ENCODE results near the gene CEMIP.

Gene CEMIP

DNA sequence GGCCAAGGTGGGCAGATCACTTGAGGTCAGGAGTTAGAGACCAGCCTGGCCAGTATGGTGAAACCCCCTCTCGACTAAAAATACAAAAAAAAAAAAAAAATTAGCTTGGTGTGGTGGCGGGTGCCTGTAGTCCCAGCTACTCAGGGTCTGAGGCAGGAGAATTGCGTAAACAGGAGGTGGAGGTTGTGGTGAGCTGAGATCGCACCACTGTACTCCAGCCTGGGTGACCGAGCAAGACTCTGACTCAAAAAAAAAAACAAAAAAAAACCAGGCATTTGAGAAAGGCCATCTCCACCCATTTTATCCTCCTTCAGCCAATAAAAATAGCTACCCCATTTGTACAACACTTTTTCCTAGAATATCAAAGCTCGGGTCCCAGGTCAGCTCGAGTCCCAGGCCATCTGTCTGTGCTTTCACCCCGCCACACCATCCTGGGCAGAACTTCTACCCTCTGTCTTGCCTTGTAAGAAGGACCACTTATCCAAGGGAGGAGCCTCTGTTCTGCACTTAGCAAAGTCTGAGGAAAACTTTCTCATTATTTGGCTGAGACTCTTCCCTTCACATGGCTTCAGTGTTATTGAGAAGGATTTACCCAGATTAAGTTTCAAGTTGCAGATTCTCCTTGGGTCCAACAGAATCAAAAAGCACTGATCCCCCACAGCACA is 111.3 kb downstream of the CEMIP start:
- no peak for DNase-seq (ENCODE audit: low read depth)

DNA sequence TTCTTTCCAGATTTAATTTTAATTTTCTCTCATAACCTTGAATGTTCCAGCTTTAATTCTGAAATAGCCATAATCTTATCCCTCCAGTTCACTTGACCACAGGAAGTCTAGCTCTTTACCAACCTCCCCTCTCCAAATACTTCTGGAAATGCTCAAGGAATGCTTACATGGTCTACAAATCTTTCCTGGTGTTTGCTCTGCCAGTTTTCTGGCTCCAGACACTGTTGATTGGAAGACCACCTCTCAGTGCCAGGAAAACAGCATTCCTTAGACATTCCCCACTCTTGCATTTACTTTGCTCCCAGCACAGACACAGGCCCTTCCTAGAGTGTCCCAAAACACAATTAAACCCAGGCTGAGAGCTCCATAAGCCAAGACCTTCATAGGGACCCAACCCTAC is 111.8 kb downstream of the CEMIP start:
- DNase-seq (ENCODE audit: low read depth): no peak

DNA sequence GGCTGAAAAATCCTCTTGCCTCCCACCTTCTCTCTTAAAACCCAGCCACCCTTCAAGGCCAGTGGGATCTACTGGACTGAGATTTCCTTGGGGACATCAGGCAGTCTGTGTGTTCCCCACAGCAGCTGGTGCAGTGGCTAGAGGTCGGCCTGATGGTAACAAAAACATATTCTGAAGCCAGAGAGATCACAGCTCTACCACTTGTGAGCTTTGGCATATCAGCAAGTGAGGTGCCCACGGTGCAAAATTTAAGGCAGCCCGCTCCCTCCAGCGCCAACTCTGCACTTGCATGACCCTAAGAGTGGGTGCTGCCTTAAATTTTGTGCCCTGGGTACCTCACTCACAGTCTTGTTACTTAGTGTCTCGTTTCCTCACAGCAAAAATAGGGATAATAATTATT is 113.2 kb downstream of the CEMIP start:
- no peak for DNase-seq (ENCODE audit: low read depth)

DNA sequence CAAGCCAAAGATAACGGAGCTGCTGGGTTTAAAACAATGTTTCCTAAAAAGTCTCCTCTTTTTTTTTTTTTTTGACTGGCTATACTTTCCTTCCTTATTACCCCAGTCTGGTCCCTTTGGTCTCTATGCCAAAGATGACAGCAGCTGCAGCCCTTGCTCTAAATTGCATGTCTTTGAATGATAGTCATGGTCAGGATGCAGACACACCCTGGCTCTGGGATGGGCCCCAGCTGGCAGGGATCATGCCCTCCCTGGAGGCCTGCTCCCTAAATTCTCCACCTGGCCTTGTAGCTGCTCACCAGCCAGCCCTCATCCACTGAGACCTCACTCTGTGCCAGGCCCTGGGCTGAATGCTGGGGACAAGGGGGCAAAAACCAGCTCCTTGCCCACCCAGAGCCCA is 114.6 kb downstream of the CEMIP start:
- no peak for DNase-seq (ENCODE audit: low read depth)

DNA sequence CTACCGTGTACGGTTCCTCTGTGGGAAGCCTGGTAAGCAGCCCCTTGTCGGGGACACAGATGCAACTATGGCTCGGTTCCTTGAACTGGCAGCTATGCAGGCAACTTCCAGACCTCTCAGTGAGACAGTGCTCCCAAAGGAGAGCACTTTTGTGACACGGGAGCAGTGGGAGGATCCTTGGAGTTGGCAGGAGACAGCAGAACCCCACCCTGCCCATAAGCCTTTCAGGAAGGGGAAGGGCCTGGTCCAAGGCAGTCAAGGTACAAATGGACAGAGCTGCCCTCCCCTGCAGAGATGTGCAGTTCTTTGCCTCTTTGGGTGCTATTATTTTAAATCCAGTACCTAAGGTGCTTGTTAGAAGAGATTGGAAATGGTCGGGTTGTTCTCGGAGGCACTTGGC is 115.9 kb downstream of the CEMIP start:
- DNase-seq (ENCODE audit: low read depth): no peak

DNA sequence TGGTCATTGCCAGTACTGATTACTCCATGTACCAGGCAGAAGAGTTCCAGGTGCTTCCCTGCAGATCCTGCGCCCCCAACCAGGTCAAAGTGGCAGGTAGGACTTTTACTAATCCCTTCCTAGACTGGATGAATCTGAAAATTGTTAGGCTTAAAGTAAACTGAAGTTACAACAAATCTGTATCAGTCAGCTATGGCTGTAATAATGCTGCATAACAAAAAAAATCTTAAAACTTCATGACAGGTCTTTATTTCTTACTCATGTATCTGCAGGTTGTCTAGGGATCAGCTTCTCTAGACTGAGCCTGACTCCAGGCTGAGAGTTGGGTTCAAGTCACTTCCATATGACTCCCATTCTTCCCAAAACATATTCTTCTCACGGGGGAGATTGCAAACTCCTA is 116.8 kb downstream of the CEMIP start:
- no peak for DNase-seq (ENCODE audit: low read depth)

DNA sequence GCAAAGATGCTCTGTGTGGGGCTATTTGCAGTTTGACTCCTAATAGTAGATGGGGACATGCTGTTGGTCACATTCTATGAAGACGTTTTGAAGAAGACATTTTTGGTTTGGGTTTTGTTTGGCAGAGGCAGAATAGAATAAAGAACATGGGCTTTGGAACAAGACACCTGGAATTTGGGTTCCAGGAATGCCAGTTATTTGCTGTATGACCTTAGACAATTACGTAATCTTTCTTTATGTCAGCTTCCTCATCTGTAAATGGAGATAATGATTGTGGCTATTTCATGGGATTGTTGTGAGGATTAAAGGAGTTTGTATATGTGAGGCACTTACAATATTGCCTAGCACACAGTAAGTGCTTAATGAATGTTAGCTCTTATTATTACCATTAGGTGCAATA is 118.9 kb downstream of the CEMIP start:
- no peak for DNase-seq (ENCODE audit: low read depth)

DNA sequence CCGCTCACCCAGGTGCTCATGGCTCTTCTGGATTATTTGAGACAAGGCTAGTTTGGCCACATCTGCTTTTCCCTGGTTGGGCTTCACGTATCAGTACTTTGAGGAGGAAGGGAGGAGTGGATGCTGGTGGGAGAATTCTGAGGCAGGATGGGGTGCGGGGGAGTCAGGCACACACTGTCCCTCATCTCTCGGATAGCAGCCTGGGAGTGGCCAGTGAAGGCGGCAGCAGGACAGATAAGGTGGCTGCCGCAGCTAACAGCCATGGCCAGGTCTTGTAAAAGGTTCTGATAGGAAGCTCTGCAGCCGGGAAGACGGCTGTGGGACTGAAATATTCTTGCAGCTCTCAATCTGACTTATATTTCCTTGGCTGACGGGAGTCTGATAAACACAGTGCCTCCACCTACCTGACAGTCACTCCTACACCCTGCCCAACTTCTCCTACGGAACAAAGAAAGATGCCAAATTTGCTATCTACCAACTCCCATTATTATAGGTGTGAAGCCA is 123.2 kb downstream of the CEMIP start:
- DNase-seq (ENCODE audit: low read depth): no peak

DNA sequence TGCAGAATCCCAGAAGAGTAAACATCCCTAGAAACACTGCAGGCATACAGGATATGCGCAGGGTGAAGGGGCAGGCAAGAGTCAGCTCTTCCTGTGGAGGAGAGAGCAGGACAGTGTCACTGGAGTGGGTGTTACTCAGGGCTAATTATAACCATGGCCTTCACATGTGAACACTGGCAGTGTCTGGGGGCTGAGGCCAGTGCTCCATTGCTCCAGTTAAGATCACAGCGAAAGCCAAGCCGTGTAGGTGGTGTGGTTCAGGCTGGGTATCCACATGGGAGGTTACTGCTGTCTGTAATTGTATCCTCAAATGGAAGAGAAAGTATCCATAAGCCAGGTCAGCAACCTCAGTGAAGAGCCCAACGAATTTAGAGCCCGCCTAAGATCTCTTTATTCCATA is 125.8 kb downstream of the CEMIP start:
- DNase-seq (ENCODE audit: low read depth): no peak

DNA sequence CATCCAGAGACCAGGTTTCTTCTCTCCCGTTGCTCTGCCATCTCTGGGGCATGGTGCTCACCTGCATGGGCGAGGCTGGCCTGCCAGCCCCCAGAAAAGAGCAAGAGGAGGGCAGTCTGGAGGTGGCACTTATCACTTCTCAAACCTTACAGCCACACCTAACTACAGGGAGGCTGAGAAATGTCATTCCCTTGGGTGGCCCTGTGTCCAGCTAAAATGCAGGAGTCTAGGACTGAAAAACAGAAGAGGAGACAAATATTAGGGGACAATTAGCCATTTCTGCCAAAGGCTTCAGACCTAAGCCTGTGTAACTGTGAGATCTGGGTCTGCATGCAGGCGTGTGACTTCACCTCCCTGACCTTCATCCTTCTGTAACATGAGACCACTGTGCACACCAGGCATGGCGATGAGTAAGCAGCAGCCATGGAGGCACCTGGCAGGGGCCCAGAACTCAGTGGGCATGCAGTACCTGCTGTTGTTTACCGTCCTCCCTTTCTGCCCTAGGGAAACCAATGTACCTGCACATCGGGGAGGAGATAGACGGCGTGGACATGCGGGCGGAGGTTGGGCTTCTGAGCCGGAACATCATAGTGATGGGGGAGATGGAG is 127.1 kb downstream of the CEMIP start:
- DNase-seq (ENCODE audit: low read depth): no peak

DNA sequence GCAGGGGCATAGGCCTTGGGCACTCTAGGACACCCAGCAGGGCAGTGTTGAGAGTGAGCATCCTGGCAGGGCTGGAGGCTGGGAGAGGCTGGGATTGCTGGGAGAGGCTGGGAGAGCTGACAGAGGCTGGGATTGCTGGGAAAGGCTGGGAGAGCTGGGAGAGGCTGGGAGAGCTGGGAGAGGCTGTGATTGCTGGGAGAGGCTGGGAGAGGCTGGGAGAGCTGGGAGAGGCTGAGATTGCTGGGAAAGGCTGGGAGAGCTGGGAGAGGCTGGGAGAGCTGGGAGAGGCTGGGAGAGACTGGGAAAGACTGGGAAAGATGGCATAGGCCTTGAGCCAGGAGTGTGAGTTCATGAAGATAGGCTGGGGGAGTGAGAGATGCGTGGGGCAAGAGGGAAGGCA is 132.7 kb downstream of the CEMIP start:
- DNase-seq (ENCODE audit: low read depth): no peak

DNA sequence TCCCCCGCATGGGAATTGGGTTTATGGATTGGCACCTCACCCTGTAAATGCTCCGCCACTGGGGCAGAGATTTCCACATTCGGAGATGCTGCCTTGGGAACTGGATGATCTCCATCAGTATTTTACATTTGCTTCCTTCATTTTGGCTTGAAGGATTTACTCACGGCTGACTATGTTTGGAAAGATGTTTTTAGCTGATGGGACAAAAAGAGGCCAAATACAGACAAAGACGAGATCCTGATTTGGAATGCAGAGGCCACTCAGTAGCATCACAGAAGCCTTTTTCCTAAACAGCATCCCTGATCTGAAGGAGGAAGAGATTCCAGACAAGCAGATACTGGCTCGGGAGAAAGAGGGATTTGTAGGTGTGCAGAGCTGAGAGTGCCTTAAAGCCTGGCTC is 133.5 kb downstream of the CEMIP start:
- no peak for DNase-seq (ENCODE audit: low read depth)

DNA sequence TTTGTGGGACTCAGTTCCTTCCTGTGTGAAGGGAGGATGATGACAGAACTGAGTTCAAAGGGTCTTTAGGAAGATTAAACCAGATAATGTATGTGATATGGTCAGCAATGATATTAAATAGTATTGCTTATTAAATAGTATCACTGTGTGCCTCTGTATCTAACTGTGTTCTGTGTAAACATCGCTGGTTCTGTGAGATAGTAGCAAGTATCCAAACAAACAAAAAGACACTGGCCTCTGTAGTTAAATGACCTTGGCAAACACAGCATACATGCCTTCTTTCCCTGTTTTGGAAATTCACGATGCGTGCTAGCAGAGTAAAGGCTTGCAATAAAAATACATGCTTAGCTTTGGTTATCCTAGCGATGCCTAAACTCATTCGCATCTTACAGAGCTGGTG is 134.4 kb downstream of the CEMIP start:
- no peak for DNase-seq (ENCODE audit: low read depth)

DNA sequence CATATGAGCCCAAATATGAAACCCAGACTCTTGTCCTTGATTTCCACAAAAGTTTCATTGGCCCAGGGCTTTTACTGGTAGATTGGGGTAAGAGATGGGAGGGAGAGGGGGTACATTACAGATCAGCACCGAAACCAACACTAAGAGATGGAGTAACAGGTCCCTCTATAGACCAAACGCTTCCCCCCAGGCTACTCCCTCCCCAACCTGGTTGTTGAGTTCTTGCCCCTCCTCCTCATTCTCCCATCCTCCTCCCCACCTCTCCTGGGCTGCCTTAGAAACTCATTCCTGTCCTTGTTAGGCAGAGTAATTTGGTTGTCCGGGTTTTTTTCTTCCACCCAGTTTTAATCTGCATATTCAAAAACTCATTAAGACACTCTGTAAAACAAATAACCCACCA is 136.3 kb downstream of the CEMIP start:
- no peak for DNase-seq (ENCODE audit: low read depth)

DNA sequence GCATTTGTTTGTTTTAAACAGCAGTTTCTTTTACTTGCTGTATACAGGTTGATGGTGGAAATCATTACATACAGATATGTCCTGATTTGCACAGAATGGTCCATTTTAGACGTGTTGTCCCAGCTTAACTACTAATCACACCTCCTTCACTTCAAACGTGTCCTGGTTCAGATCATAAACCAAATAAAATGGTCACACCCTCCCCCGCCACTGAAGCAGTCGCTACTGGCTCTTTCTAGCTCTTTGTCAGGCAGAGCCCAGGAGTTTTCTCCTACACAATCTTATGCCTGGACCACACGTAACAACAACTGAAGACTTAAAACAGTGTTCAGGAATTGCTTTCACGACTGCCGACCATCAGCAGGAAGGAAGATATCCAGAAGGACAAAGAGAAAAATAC is 136.9 kb downstream of the CEMIP start:
- DNase-seq (ENCODE audit: low read depth): no peak

DNA sequence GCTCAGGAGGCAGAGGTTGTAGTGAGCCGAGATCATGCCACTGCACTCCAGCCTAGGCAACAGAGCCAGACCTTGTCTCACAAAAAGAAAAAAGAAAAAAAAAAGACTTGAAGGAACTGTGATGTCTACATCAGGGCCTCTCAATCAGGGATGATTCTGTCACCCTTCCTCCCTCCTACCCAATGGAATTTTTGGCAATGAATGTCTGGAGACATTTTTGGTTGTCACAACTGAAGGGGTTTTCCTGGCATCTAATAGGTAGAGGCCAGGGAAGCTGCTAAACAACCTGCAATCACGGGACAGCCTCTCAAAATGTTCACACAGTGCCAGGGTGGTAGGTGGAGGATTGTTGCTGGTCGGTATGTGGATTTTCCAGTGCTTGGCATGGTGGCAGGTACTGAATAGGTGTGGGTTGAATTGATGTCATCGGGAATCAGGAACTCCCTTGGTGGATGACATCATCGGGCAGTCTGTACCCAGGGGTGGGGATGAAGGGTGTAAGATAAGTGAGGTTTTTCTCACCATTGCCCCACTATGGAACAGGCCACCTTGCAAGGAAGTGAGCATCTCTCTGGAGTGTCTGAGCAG is 139.1 kb downstream of the CEMIP start:
- DNase-seq (ENCODE audit: low read depth): no peak

DNA sequence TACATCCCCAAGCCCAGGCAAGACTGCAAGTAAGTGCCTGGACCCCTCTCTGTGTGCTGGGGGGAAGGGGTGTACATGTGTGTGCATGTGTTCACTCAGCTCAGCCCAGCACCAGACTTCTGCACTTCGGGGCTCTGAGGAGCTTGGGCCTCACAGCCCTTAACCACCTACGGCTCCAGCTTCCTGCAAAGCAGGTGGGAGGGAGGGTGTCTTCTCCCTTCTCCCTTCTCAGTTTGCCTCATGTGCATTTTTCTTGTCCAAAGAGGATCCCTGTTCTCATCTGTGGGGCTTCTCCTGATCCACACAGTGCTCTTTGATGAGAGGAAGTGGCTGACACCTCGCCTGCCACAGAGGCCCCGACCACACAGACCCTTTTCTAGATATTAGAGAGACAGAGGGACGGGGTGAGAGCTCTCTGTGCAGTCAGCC is 141.1 kb downstream of the CEMIP start:
- DNase-seq (ENCODE audit: low read depth): no peak

DNA sequence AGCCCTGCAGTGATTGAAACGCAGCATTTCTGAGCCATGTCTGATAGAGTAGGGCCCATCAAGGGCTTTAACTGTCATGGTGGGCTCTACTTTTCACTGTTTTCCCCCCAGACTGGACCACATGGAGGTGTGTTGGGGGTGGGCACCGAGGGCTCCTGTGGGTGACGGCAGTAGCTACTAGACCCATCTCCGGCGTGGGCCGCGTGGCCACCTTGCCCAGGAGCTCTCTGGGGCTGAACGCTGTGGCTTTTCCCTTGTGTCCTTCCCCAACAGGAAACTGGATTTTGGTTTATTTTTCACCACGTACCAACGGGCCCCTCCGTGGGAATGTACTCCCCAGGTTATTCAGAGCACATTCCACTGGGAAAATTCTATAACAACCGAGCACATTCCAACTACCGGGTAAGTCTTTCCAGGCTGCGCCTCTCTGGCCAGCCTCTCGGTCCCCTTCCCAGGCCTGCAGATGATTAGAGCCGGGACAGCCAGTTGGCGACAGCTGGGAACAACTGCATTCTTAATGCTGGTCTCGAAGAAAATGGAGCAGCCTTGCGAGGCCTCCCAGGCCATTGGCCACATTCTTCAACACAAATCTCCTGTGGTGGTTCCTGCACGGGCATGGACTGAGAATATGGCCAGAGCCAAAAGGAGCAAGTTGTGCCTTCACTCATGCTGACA is 142.7 kb downstream of the CEMIP start:
- no peak for DNase-seq (ENCODE audit: low read depth)

DNA sequence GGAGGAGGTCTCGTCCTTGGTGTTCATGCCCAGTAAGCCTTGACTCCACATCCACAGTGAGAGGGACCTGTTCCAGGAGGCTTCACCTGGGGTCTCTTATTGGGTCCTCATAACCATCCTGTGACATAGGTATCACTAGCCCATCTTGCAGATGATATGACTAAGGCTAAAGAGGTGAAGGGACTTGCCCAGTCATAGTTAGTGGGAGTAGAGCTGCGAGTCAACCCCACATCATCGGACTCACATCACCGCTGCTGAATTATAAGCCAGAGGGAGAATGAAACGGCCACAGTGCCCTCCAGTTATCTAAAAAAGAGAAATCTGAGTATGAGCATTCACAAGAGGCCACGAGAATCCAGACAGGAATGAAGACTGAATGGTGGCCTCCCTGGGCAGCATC is 144.5 kb downstream of the CEMIP start:
- DNase-seq (ENCODE audit: low read depth): no peak

DNA sequence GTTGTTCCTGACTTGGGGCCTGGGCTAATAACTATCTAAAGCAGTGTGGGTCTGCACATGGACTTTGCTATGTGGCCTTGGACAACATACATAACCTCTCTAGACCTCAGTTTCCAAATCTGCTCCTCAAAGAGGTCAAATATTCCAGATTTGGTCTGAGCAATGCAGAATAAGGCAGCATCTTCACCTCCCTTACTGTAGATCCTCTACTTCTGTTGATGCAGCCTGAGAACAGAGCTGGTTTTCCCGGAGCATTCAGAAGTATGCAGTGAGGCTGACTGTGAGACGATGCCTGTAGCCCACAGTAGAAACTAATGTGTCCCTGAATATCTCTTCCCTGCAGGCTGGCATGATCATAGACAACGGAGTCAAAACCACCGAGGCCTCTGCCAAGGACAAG is 145.1 kb downstream of the CEMIP start:
- DNase-seq (ENCODE audit: low read depth): no peak

DNA sequence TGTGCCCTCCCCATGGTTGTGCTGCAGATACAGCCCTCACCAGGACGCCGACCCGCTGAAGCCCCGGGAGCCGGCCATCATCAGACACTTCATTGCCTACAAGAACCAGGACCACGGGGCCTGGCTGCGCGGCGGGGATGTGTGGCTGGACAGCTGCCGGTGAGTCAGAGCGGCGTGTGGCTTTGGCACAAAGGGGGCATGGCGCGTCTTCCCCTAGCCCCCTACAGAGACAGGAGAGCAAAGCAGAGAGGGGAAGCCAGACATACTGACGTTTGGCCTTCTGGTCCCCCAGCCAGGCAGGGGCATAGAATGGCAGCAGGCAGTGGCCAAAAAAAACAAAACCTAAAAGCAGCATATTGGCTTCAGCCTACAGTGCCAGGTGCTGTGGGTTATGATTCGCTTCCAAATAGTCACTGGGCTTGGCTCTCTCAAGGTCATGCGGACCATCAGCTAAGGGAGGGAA is 146.5 kb downstream of the CEMIP start:
- no peak for DNase-seq (ENCODE audit: low read depth)

DNA sequence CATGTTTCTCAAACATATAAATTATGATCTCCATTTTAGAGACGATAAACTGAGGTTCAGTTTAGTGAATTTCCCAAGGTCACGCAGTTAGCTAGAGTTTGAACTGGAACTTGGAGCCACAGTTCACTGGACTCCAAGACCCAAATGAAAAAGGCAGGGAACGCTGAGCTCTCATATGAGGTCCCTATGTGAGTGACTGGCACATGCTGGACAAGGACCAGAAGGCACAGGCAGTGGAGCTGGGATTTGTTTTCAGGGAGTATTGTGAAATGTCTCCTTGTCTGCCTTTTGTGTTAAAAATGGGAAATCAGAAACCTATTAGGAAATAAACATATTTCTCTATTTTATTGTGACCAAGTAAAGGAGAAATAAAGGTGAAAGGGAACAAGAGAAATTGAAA is 147.0 kb downstream of the CEMIP start:
- DNase-seq (ENCODE audit: low read depth): no peak

DNA sequence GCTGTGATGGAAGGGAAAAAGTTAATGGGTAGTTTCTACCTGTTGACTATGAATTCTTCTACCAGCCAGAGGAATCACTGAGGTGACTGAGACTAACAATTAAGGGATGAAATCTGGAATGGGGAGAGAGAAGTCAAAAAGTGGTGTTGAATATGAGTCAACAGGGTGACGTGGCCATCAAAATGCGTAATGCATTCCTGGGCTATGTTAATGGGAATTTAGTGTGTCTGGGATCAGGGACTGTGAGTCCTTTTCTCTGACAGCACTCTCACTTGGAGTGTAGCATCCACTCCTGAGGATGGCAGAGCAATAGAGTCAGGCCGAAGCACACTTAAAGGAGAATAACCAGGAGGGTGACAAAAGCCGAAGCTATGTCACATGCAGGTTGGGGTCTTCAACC is 150.1 kb downstream of the CEMIP start:
- DNase-seq (ENCODE audit: low read depth): no peak
